HCT116 (cell line): ENCODE results near the gene IRAK1BP1. TPM values are rescaled to one million over a fixed set of nuclear protein-coding genes. Genes with fewer than 3 reads are reported as not detected.
"Not testable (repeated sequence)": the region's sequence is repeated elsewhere in the genome, so short reads cannot be mapped to it uniquely, and the experiment has no call there.

Experiments
- ATAC-seq: fragments of 200-7000 bp; cut with Tn5 transposase; 2 replicates; pipeline ENCODE4 v1.9.1; 2020; ENCODE audit warnings: mild to moderate bottlenecking, moderate library complexity
- BruUV-seq: library from RNA; stranded (reverse); fragments of 400-500 nt; replicated peaks from 2 replicates; lab custom pipeline; 2021; lab: Mats Ljungman, UMichigan
- CTCF ChIA-PET: fragments of 300-600 bp; sonication (Branson Sonifier 250); formaldehyde crosslinking; loops from one replicate; lab custom pipeline; 2021; ENCODE audit warnings: antibody characterized with exemption; lab: Charles Lee
- POLR2A ChIA-PET: fragments of 300-600, 350-600 bp; sonication (Branson Sonifier 250); formaldehyde crosslinking; loops from one replicate; lab custom pipeline; 2021; ENCODE audit warnings: antibody characterized with exemption; lab: Charles Lee
- RAD21 ChIA-PET, 2 experiments: fragments of 300-600 bp; sonication (Branson Sonifier 250); formaldehyde crosslinking; loops; one replicate each; lab custom pipeline; 2023; ENCODE audit warnings: low total read pairs in 2 of 2; ENCODE audit not compliant: uncharacterized antibody in 2 of 2, unreplicated experiment in 2 of 2, low non-redundant PET in 1 of 2; lab: Charles Lee
- DNase-seq: peaks from one replicate; pipeline ENCODE4 v3.0.0-alpha.2; 2010; ENCODE audit warnings: low read depth, low spot score
- H2AFZ ChIP-seq: fragments of 200-600 bp; shearing (Covaris generic), sonication (generic); 2 replicates; pipeline ENCODE4 v1.6.1; 2017; ENCODE audit warnings: low read depth, mixed run types, mixed read lengths, antibody characterized with exemption, low read length; ENCODE audit not compliant: poor library complexity, severe bottlenecking
- H3K27ac ChIP-seq: 2 replicates; pipeline ENCODE4 v1.5.1; 2012; ENCODE audit warnings: low read depth, low read length
- H3K27me3 ChIP-seq: fragments of 200-600 bp; sonication (generic); 2 replicates; pipeline ENCODE4 v1.6.1; 2016; ENCODE audit warnings: mixed run types, low read length, mixed read lengths; ENCODE audit not compliant: insufficient read depth
- H3K36me3 ChIP-seq, 2 experiments: fragments of 200-500 bp in 1 of 2; fragments of 200-600 bp in 1 of 2; sonication (Bioruptor generic) in 1 of 2; sonication (generic) in 1 of 2; 2 replicates each; pipeline versions ENCODE4 v1.5.1 to v1.6.1; 2014 to 2016; ENCODE audit warnings: low read length in 2 of 2, inconsistent platforms in 1 of 2, mixed read lengths in 1 of 2, mixed run types in 1 of 2; ENCODE audit not compliant: insufficient read depth in 2 of 2, control insufficient read depth in 1 of 2
- H3K4me1 ChIP-seq, 2 experiments: fragments of 200-600 bp in 1 of 2; sonication (generic) in 1 of 2; 2 replicates each; pipeline versions ENCODE4 v1.5.1 to v1.6.1; 2012 to 2017; ENCODE audit warnings: low read length in 2 of 2, inconsistent platforms in 1 of 2, mild to moderate bottlenecking in 1 of 2, mixed read lengths in 1 of 2, mixed run types in 1 of 2, moderate library complexity in 1 of 2; ENCODE audit not compliant: insufficient read depth in 2 of 2, control insufficient read depth in 1 of 2
- H3K4me2 ChIP-seq: fragments of 200-600 bp; sonication (generic); 2 replicates; pipeline ENCODE4 v1.6.1; 2017; ENCODE audit warnings: mixed run types, low read length, mixed read lengths
- H3K4me3 ChIP-seq, 2 experiments: fragments of 200-600 bp in 1 of 2; sonication (generic) in 1 of 2; replicated peaks in 1 of 2; 2 replicates each; pipeline ENCODE4 v1.5.1; 2011 to 2016; ENCODE audit warnings: low read length in 2 of 2, control low read depth in 1 of 2, low read depth in 1 of 2, mild to moderate bottlenecking in 1 of 2, mixed read lengths in 1 of 2, mixed run types in 1 of 2
- H3K79me2 ChIP-seq: fragments of 200-600 bp; sonication (generic); 2 replicates; pipeline ENCODE4 v1.6.1; 2017; ENCODE audit warnings: mild to moderate bottlenecking, mixed run types, low read length, moderate library complexity, mixed read lengths; ENCODE audit not compliant: insufficient read depth
- H3K9ac ChIP-seq: fragments of 200-600 bp; sonication (generic); 2 replicates; pipeline ENCODE4 v1.6.1; 2016; ENCODE audit warnings: low read length, mixed read lengths
- H3K9me2 ChIP-seq: fragments of 200-600 bp; sonication (generic), shearing (Covaris generic); 2 replicates; pipeline ENCODE4 v1.6.1; 2017; ENCODE audit warnings: mixed run types, mild to moderate bottlenecking, moderate library complexity; ENCODE audit not compliant: insufficient read depth
- H3K9me3 ChIP-seq, 2 experiments: fragments of 200-500 bp in 1 of 2; fragments of 200-600 bp in 1 of 2; sonication (Bioruptor generic) in 1 of 2; sonication (generic) in 1 of 2; 2 replicates each; pipeline ENCODE4 v1.6.1; 2014 to 2017; ENCODE audit warnings: low read length in 2 of 2, mixed read lengths in 2 of 2, inconsistent platforms in 1 of 2, low read depth in 1 of 2, mild to moderate bottlenecking in 1 of 2, mixed run types in 1 of 2, moderate library complexity in 1 of 2; ENCODE audit not compliant: control insufficient read depth in 1 of 2, insufficient read depth in 1 of 2
- H4K20me1 ChIP-seq: fragments of 200-600 bp; sonication (generic), shearing (Covaris generic); 2 replicates; pipeline ENCODE4 v1.6.1; 2017; ENCODE audit warnings: mixed run types, mild to moderate bottlenecking, moderate library complexity; ENCODE audit not compliant: insufficient read depth
- ATF3 ChIP-seq: IDR thresholded peaks from 2 replicates; pipeline ENCODE4 v1.6.1; 2012
- CEBPB ChIP-seq: IDR thresholded peaks from 2 replicates; pipeline ENCODE4 v1.6.1; 2012; ENCODE audit warnings: low read depth
- MAX ChIP-seq: IDR thresholded peaks from 2 replicates; pipeline ENCODE4 v1.6.1; 2012
- RAD21 ChIP-seq: IDR thresholded peaks from 2 replicates; pipeline ENCODE4 v1.6.1; 2012; ENCODE audit warnings: low read depth, mild to moderate bottlenecking
- intact Hi-C: fragments of 100-400 bp; cut with micrococcal nuclease; formaldehyde crosslinking; loops from 2 replicates; pipeline ENCODE4 v1.10.0; 2022
- total RNA-seq: library from RNA; stranded (reverse); gene quantifications from one replicate; pipeline ENCODE4 v1.2.1, GENCODE V29; 2021; ENCODE audit not compliant: unreplicated experiment

IRAK1BP1 gene
- total RNA-seq, 1 experiment from 2014 or later = 5.4 TPM

DNA sequence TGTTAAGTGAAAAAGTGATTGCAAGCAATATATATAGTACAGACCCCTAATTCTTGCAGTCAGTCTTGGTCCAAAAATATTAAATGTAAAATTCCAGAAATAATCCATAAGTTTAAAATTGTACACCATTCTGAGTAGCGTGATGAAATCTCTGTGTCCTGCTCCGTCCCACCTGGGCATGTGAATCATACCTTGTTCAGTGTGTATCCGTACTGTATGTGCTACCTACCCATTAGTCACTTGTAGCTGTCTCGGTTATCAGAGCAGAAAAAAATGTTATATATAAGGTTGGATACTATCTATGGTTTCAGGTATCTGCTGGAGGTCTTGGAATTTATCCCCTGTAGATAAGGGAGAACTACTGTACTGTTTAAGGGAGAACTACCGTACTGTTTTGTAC lies 16.3 kb downstream of the IRAK1BP1 start (continued):
- no peak for TF ChIP-seq ATF3
- no peak for TF ChIP-seq RAD21
- TF ChIP-seq CEBPB = no peak
- TF ChIP-seq MAX = no peak
- TF ChIP-seq, all 23 proteins: peak for 0

DNA sequence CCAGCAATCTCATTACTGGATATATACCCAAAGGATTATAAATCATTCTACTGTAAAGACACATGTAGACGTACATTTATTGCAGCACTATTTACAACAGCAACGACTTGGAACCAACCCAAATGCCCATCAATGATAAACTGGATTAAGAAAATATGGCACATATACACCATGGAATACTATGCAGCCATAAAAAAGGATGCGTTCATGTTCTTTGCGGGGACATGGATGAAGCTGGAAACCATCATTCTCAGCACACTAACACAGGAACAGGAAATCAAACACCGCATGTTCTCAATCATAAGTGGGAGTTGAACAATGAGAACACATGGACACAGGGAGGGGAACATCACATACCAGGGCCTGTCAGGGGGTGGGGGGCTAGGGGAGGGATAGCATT lies 22.6 kb downstream of the IRAK1BP1 start:
- H3K4me1 ChIP-seq, H3K4me3 ChIP-seq, H3K36me3 ChIP-seq, H3K4me2 ChIP-seq, DNase-seq, intact Hi-C loops, H4K20me1 ChIP-seq, CTCF ChIA-PET, H3K79me2 ChIP-seq, H3K9me3 ChIP-seq, BruUV-seq, ATAC-seq, H3K27ac ChIP-seq, H3K27me3 ChIP-seq, POLR2A ChIA-PET, RAD21 ChIA-PET, H3K9ac ChIP-seq, H3K9me2 ChIP-seq, H2AFZ ChIP-seq: not testable (repeated sequence)

GRCh38 chr6:78896227-78896626 lies 28.9 kb downstream of the IRAK1BP1 start:
- Histone ChIP-seq H3K27me3 (no peaks in the 10 kb centered on the region), H3K4me2 (no peak overlapping the region), H3K9me3 (no peaks in the 10 kb centered on the region), H3K4me3 (no peak overlapping the region), H3K9me2 (no peaks in the 10 kb centered on the region), H3K36me3 (no peaks in the 10 kb centered on the region), H4K20me1 (no peaks in the 10 kb centered on the region), H3K9ac (no peak overlapping the region), H2AFZ (no peak overlapping the region), H3K4me1 (no peaks in the 10 kb centered on the region), H3K79me2 (no peaks in the 10 kb centered on the region), H3K27ac (no peak overlapping the region)
- POLR2A ChIA-PET = no interaction called here
- BruUV-seq = no TSS peak
- CTCF ChIA-PET = interaction anchor here (0.6 kb wide), 1 partner anchor 972 kb away, joined by 3 read pairs; no protein-coding TSS in a partner anchor
- RAD21 ChIA-PET = no interaction called here
- ATAC-seq = no peak
- intact Hi-C loops = no loop called here
- DNase-seq = no peak
- no peak for TF ChIP-seq MAX
